K562 (cell line): ENCODE data around the gene SLC25A34. TPM values are rescaled to one million over a fixed set of nuclear protein-coding genes. Genes with fewer than 3 reads are reported as not detected.

Source experiments
- ATAC-seq: fragments of 200-7000 bp; cut with Tn5 transposase; 3 replicates; pipeline ENCODE4 v1.9.1; 2020; ENCODE audit warnings: moderate library complexity
- BruUV-seq: library from RNA; stranded (reverse); fragments of 400-500 nt; replicated peaks from 2 replicates; lab custom pipeline; 2021; lab: Mats Ljungman, UMichigan
- CTCF ChIA-PET: fragments of 300-600 bp; formaldehyde crosslinking; extraction: SDS; loops from one replicate; lab custom pipeline; 2021; ENCODE audit warnings: low intra/inter-chr PET ratio; lab: Yijun Ruan, JAX
- POLR2A ChIA-PET: fragments of 300-600, 350-650 bp; sonication (Branson Sonifier 250); formaldehyde crosslinking; extraction: SDS; loops from one replicate; lab custom pipeline; 2021; ENCODE audit warnings: antibody characterized with exemption, inconsistent platforms; lab: Yijun Ruan, JAX
- DNase-seq, 4 experiments: peaks; one replicate each; pipeline versions ENCODE4 v3.0.0 to v3.0.0-alpha.2; 2011 to 2018; ENCODE audit warnings: low spot score in 3 of 4, mixed read lengths in 3 of 4; ENCODE audit errors: extremely low read depth in 1 of 4
- FAIRE-seq: peaks from 2 replicates; lab custom pipeline; 2011; peaks lifted over from hg19 to GRCh38; lab: Jason Lieb, UNC
- H2AFZ ChIP-seq: 2 replicates; pipeline ENCODE4 v1.6.0; 2011; ENCODE audit warnings: low read depth, low read length, control low read depth, inconsistent platforms
- H3K27ac ChIP-seq: fragments of 200-600 bp; 3 replicates; pipeline ENCODE4 v1.8.0; 2011; ENCODE audit warnings: low read depth, mild to moderate bottlenecking, control low read depth, inconsistent platforms, low read length, moderate library complexity, mixed read lengths; ENCODE audit errors: extremely low read depth
- H3K27me3 ChIP-seq, 2 experiments: fragments of 300-600 bp in 1 of 2; 2 replicates in 1 of 2; 3 replicates in 1 of 2; pipeline versions ENCODE4 v1.6.0 to v1.8.0; 2011; ENCODE audit warnings: inconsistent platforms in 2 of 2, low read length in 2 of 2, mild to moderate bottlenecking in 1 of 2, mixed read lengths in 1 of 2, moderate library complexity in 1 of 2; ENCODE audit not compliant: control insufficient read depth in 2 of 2, insufficient read depth in 2 of 2
- H3K36me3 ChIP-seq: fragments of 300-600 bp; 3 replicates; pipeline ENCODE4 v1.8.0; 2011; ENCODE audit warnings: mild to moderate bottlenecking, low read length, inconsistent platforms; ENCODE audit not compliant: control insufficient read depth, insufficient read depth
- H3K4me1 ChIP-seq, 2 experiments: fragments of 200-600 bp in 1 of 2; replicated peaks in 1 of 2; 2 replicates in 1 of 2; 3 replicates in 1 of 2; pipeline versions ENCODE4 v1.5.1 to v1.8.0; 2011; ENCODE audit warnings: inconsistent platforms in 2 of 2, low read length in 2 of 2, mild to moderate bottlenecking in 1 of 2, mixed read lengths in 1 of 2, moderate library complexity in 1 of 2; ENCODE audit not compliant: control insufficient read depth in 2 of 2, insufficient read depth in 2 of 2
- H3K4me2 ChIP-seq: 2 replicates; pipeline ENCODE4 v1.6.1; 2011; ENCODE audit warnings: low read length, control low read depth, inconsistent platforms, mixed read lengths; ENCODE audit not compliant: insufficient read depth
- H3K4me3 ChIP-seq: fragments of 200-600 bp; sonication (generic), shearing (Covaris generic); 2 replicates; pipeline ENCODE4 v1.5.1; 2016; ENCODE audit warnings: control low read depth, inconsistent platforms
- H3K79me2 ChIP-seq: fragments of 200-600 bp; 3 replicates; pipeline ENCODE4 v1.8.0; 2011; ENCODE audit warnings: low read length, inconsistent platforms; ENCODE audit not compliant: control insufficient read depth, insufficient read depth
- H3K9ac ChIP-seq, 2 experiments: 2 replicates each; pipeline versions ENCODE4 v1.6.0 to v1.6.1; 2011; ENCODE audit warnings: low read depth in 2 of 2, low read length in 2 of 2, control low read depth in 1 of 2, inconsistent platforms in 1 of 2, mild to moderate bottlenecking in 1 of 2, mixed read lengths in 1 of 2; ENCODE audit not compliant: insufficient read depth in 1 of 2
- H3K9me1 ChIP-seq: one replicate; pipeline ENCODE4 v1.6.0; 2011; ENCODE audit warnings: inconsistent platforms, mild to moderate bottlenecking, low read length, moderate library complexity; ENCODE audit not compliant: control insufficient read depth, insufficient read depth
- H3K9me3 ChIP-seq: replicated peaks from 2 replicates; pipeline ENCODE4 v1.5.1; 2011; ENCODE audit warnings: low read depth, low read length, inconsistent platforms; ENCODE audit not compliant: control insufficient read depth, insufficient read depth
- H4K20me1 ChIP-seq: replicated peaks from 2 replicates; pipeline ENCODE4 v1.6.1; 2011; ENCODE audit warnings: low read length, inconsistent platforms, mixed read lengths; ENCODE audit not compliant: control insufficient read depth, insufficient read depth
- CBFB ChIP-seq: sonication (generic); formaldehyde crosslinking; IDR thresholded peaks from 2 replicates; pipeline ENCODE4 v1.4.0; 2020; ENCODE audit warnings: mild to moderate bottlenecking, missing genetic modification reagents
- MXI1 ChIP-seq: IDR thresholded peaks from 2 replicates; pipeline ENCODE4 v1.6.1; 2011; ENCODE audit warnings: low read depth, mild to moderate bottlenecking, improper control_type of control experiment, low read length
- SPI1 ChIP-seq: IDR thresholded peaks from 2 replicates; pipeline ENCODE4 v1.6.1; 2011; ENCODE audit warnings: low read depth, low read length, control low read depth, borderline replicate concordance
- ZNF586 ChIP-seq: fragments of 450-650 bp; formaldehyde crosslinking; conservative IDR thresholded peaks from 2 replicates; pipeline ENCODE4 v1.4.0; 2020; ENCODE audit warnings: mild to moderate bottlenecking, moderate library complexity
- WGBS: fragments of 100-300 bp; shearing (Covaris generic); methylation state at CpG from one replicate; pipeline ENCODE4 v1.1.6; 2016; ENCODE audit warnings: low coverage, mixed read lengths; ENCODE audit not compliant: insufficient coverage; ENCODE audit errors: missing lambda C conversion rate; 5-methylcytosine and 5-hydroxymethylcytosine counted together
- in situ Hi-C: fragments of 300-500 bp; cut with MboI; formaldehyde crosslinking; loops from 4 replicates; pipeline ENCODE4 v1.15.0; 2018; ENCODE audit warnings: inconsistent platforms, mixed read lengths
- intact Hi-C: fragments of 100-400 bp; cut with micrococcal nuclease; formaldehyde crosslinking; loops from 2 replicates; pipeline ENCODE4 v1.14.2; 2022
- polyA plus RNA-seq, 8 experiments: library from polyadenylated mRNA; depleted of rRNA in 4 of 8; stranded (reverse) in 5 of 8; unstranded in 3 of 8; fragments of >200 nt; fragmentation: Nextera tagmentation in 2 of 8; fragmentation: Illumina TruSeq in 1 of 8; extraction: Ambion mirVana in 2 of 8; extraction: Trizol in 1 of 8; gene quantifications; 2 replicates each; pipeline versions ENCODE4 v1.2.1 to v1.2.3, GENCODE V29; 2011 to 2014; ENCODE audit warnings: inconsistent platforms in 1 of 8, missing spikeins in 1 of 8
- total RNA-seq, 7 experiments: library from RNA; depleted of rRNA in 6 of 7; stranded (reverse); fragments of >200 nt in 6 of 7; fragmentation: Illumina TruSeq in 2 of 7; extraction: Trizol in 2 of 7; gene quantifications; 2 replicates each; pipeline versions ENCODE4 v1.2.1 to v1.2.3, GENCODE V29; 2011 to 2021; ENCODE audit warnings: low replicate concordance in 1 of 7
- TF ChIP-seq, protein P1 (sequence below): sonication (generic); formaldehyde crosslinking; IDR thresholded peaks from 2 replicates; pipeline ENCODE4 v1.8.1; 2023; ENCODE audit warnings: mild to moderate bottlenecking, missing genetic modification reagents
- TF ChIP-seq, protein P2 (sequence below): fragments of 250-450 bp; sonication (Bioruptor Pico); IDR thresholded peaks from 2 replicates; pipeline ENCODE4 v1.8.0; 2021; ENCODE audit warnings: borderline replicate concordance, mild to moderate bottlenecking, moderate library complexity; ENCODE audit not compliant: poor library complexity, severe bottlenecking
- TF ChIP-seq, protein P3 (sequence below): sonication (generic); formaldehyde crosslinking; IDR thresholded peaks from 2 replicates; pipeline ENCODE4 v1.8.0; 2022; ENCODE audit warnings: mild to moderate bottlenecking, missing genetic modification reagents
- TF ChIP-seq, protein P4 (sequence below): fragments of 450-650 bp; IDR thresholded peaks from 2 replicates; pipeline ENCODE4 v1.6.1; 2018; ENCODE audit warnings: mild to moderate bottlenecking, low read depth; ENCODE audit not compliant: partially characterized antibody

Gene SLC25A34
- total and polyA plus RNA-seq, 9 of the 15 experiments (the other 6 are each of a cell fraction or from before 2014, with no cell fraction given), result 0.01 to 0.57 (median 0.16) TPM

DNA sequence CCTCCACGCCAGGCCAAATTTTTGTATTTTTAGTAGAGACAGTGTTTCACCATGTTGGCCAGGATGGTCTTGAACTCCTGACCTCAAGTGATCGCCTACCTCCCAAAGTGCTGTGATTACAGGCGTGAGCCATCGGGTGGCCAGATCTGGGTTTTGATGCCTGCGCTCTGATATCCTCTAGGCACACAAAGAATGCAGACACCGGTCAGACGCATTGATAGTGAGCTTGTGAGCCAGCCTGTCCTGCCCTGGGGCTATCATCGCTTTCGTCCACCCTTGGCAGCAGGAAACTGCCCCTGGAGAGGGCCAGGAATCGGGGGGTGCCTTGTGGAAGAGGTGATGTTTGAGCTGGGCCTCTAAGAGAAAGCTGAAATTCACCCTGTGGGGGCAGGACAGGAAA, 26.5 kb downstream of the SLC25A34 start (continued):
- TF ChIP-seq, protein P1, sequence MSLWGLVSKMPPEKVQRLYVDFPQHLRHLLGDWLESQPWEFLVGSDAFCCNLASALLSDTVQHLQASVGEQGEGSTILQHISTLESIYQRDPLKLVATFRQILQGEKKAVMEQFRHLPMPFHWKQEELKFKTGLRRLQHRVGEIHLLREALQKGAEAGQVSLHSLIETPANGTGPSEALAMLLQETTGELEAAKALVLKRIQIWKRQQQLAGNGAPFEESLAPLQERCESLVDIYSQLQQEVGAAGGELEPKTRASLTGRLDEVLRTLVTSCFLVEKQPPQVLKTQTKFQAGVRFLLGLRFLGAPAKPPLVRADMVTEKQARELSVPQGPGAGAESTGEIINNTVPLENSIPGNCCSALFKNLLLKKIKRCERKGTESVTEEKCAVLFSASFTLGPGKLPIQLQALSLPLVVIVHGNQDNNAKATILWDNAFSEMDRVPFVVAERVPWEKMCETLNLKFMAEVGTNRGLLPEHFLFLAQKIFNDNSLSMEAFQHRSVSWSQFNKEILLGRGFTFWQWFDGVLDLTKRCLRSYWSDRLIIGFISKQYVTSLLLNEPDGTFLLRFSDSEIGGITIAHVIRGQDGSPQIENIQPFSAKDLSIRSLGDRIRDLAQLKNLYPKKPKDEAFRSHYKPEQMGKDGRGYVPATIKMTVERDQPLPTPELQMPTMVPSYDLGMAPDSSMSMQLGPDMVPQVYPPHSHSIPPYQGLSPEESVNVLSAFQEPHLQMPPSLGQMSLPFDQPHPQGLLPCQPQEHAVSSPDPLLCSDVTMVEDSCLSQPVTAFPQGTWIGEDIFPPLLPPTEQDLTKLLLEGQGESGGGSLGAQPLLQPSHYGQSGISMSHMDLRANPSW (CRISPR knock-in tag), result no peak
- no peak for TF ChIP-seq MXI1

DNA sequence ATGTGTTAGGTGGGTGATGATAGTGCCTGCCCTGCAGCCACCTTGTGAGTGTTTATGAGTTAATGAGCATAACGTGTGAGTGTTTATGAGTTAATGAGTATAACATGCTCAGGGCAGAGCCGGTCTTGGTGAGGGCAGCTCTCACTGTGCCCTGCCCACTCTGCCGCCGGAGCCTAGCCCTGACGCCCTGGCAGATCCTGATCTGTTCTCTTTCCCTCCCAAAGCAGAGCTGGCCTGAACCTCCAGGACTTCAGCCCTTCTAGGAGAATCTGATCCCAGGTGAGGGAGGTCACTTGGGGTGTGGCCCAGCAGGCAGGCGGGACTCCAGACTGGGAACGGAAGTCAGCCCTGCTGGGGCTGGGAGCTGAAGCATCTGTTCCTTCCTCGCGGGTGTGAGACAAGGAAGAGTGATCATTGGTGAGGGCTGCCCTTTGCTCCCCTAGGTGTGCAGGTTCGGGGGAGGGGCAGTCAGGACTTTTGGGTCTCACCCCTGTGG, 28.3 kb downstream of the SLC25A34 start:
- FAIRE-seq, result no peak

More for the DNA sequence above, 28.3 kb downstream of the SLC25A34 start:
- Histone ChIP-seq H3K9me3 (no peaks in the 10 kb centered on the region), H3K79me2 (no peaks in the 10 kb centered on the region), H3K27me3 (peaks cover 26 to 70% of the 10 kb centered on the region in 2 experiments; a peak in 4 of 5 replicates), H3K9me1 (no peaks in the 10 kb centered on the region), H3K4me1 (peaks cover 15 to 32% of the 10 kb centered on the region in 2 experiments; a peak in 4 of 5 replicates), H3K9ac (peak overlapping the region in 1 of 2 experiments; percentile 24; a peak in 1 of 4 replicates), H3K4me2 (no peak overlapping the region), H4K20me1 (peaks cover 3% of the 10 kb centered on the region; the same call in 1 of the 2 replicates), H3K36me3 (no peaks in the 10 kb centered on the region), H2AFZ (no peak overlapping the region), H3K27ac (no peak overlapping the region), H3K4me3 (no peak overlapping the region)
- ATAC-seq (peak; percentile 56), DNase-seq (peak in 3 of 4 experiments; percentile 36 to 67 (median 63))
- WGBS, result 9% methylated on average over 10 of the region's 10 CpGs
- POLR2A ChIA-PET, result interaction anchor here (0.5 to 2.1 kb wide), 3 partner anchors 9 to 51 kb away, joined by 4 to 6 read pairs (median 4); no protein-coding TSS in a partner anchor
- CTCF ChIA-PET, result no interaction called here
- intact Hi-C loops, result no loop called here
- TF ChIP-seq, protein P2, sequence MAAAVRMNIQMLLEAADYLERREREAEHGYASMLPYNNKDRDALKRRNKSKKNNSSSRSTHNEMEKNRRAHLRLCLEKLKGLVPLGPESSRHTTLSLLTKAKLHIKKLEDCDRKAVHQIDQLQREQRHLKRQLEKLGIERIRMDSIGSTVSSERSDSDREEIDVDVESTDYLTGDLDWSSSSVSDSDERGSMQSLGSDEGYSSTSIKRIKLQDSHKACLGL (CRISPR knock-in tag), result no peak
- TF ChIP-seq, protein P3, sequence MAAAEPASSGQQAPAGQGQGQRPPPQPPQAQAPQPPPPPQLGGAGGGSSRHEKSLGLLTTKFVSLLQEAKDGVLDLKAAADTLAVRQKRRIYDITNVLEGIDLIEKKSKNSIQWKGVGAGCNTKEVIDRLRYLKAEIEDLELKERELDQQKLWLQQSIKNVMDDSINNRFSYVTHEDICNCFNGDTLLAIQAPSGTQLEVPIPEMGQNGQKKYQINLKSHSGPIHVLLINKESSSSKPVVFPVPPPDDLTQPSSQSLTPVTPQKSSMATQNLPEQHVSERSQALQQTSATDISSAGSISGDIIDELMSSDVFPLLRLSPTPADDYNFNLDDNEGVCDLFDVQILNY, result no peak
- TF ChIP-seq ZNF586, result no peak
- no peak for TF ChIP-seq CBFB (CRISPR knock-in tag)
- TF ChIP-seq SPI1, result 0 out of 2 replicates have a peak, but pooled peaks have one; percentile 3
- TF ChIP-seq, protein P4, sequence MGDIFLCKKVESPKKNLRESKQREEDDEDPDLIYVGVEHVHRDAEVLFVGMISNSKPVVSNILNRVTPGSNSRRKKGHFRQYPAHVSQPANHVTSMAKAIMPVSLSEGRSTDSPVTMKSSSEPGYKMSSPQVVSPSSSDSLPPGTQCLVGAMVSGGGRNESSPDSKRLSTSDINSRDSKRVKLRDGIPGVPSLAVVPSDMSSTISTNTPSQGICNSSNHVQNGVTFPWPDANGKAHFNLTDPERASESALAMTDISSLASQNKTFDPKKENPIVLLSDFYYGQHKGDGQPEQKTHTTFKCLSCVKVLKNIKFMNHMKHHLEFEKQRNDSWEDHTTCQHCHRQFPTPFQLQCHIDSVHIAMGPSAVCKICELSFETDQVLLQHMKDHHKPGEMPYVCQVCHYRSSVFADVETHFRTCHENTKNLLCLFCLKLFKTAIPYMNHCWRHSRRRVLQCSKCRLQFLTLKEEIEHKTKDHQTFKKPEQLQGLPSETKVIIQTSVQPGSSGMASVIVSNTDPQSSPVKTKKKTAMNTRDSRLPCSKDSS, result no peak
- no TSS peak for BruUV-seq
- in situ Hi-C loops, result no loop called here
